Measurements from ENCODE around the gene UGT1A5. TPM values are rescaled to one million over a fixed set of nuclear protein-coding genes. Genes with fewer than 3 reads are reported as not detected.

UGT1A5 gene
- total and polyA plus RNA-seq, 2 of the 8 experiments (the other 6 are each of a cell fraction or from before 2014, with no cell fraction given): not detected

- Histone ChIP-seq H4K91ac (replicated peaks; ENCODE audit: insufficient read length, low read length) (no peak within 1 kb of the TSS), H3K4me2 (ENCODE audit: insufficient read depth in 1 of 2, low read depth in 2 of 2, low read length in 2 of 2) (no peak within 1 kb of the TSS), H3K4me1 (replicated peaks in 1 of 4; ENCODE audit: control insufficient read depth in 3 of 4, insufficient read depth in 4 of 4, low read length in 3 of 4) (no peaks in the 10 kb centered on the region), H3K79me1 (ENCODE audit: low read depth, low read length) (no peaks in the 10 kb centered on the region), H3K27ac (ENCODE audit: low read depth, low read length) (no peak within 1 kb of the TSS), H3K14ac (ENCODE audit: insufficient read length) (no peak within 1 kb of the TSS), H2BK20ac (ENCODE audit: low read length) (no peak within 1 kb of the TSS), H3K4ac (replicated peaks; ENCODE audit: insufficient read length, low read depth, low read length) (no peak within 1 kb of the TSS), H4K5ac (ENCODE audit: insufficient read length, low read depth, low read length) (no peak within 1 kb of the TSS), H4K8ac (ENCODE audit: extremely low read depth, insufficient read depth, low read length) (no peak within 1 kb of the TSS), H2AK5ac (ENCODE audit: low read depth, low read length) (no peak within 1 kb of the TSS), H3K23me2 (ENCODE audit: low read depth, low read length) (no peaks in the 10 kb centered on the region), H3K23ac (ENCODE audit: insufficient read length) (no peak within 1 kb of the TSS), H2AFZ (ENCODE audit: low read length) (no peak within 1 kb of the TSS), H3K36me3 (ENCODE audit: control insufficient read depth in 2 of 4, insufficient read depth in 4 of 4, low read length in 3 of 4) (no peaks in the 10 kb centered on the region), H3K27me3 (replicated peaks in 1 of 4; ENCODE audit: control insufficient read depth in 3 of 4, extremely low read depth in 1 of 4, insufficient read depth in 3 of 4, low read length in 3 of 4) (no peaks in the 10 kb centered on the region), H3K79me2 (ENCODE audit: control insufficient read depth in 1 of 2, insufficient read depth in 2 of 2, low read length in 2 of 2) (no peaks in the 10 kb centered on the region), H3K56ac (replicated peaks; ENCODE audit: insufficient read length, low read depth, low read length) (no peak within 1 kb of the TSS), H3K4me3 (ENCODE audit: extremely low read depth in 1 of 4, insufficient read depth in 2 of 4, low read depth in 3 of 4, low read length in 4 of 4) (no peak within 1 kb of the TSS), H2BK120ac (replicated peaks; ENCODE audit: low read depth, low read length) (no peak within 1 kb of the TSS), H3K9me3 (ENCODE audit: insufficient read depth in 2 of 2, low read depth in 1 of 2, low read length in 1 of 2) (peaks cover 0 to 3% of the 10 kb centered on the region in 2 experiments; a peak in 2 of 4 replicates), H3K9ac (replicated peaks in 1 of 4; ENCODE audit: extremely low read depth in 1 of 4, low read depth in 3 of 4, low read length in 3 of 4) (no peak within 1 kb of the TSS), H2BK5ac (ENCODE audit: low read depth, low read length) (no peak within 1 kb of the TSS), H3K18ac (ENCODE audit: extremely low read depth, low read length) (no peak within 1 kb of the TSS), H4K20me1 (replicated peaks in 1 of 2; ENCODE audit: control insufficient read depth in 1 of 2, insufficient read depth in 2 of 2, low read length in 2 of 2) (no peaks in the 10 kb centered on the region), H2BK12ac (ENCODE audit: low read depth, low read length) (no peak within 1 kb of the TSS), H2BK15ac (ENCODE audit: low read length) (no peak within 1 kb of the TSS)
- TF ChIP-seq EP300 (IDR thresholded peaks at IDR 0.05; ENCODE audit: borderline replicate concordance in 1 of 2, low read depth in 2 of 2, low read length in 2 of 2): no peak
- TF ChIP-seq USF2 (IDR thresholded peaks at IDR 0.05; ENCODE audit: low read length): no peak
- TF ChIP-seq TBP (IDR thresholded peaks at IDR 0.05; ENCODE audit: low read depth, low read length): no peak
- no peak for TF ChIP-seq PHF8 (conservative IDR thresholded peaks at IDR 0.05; ENCODE audit: low read depth, low read length)
- TF ChIP-seq, protein P1, sequence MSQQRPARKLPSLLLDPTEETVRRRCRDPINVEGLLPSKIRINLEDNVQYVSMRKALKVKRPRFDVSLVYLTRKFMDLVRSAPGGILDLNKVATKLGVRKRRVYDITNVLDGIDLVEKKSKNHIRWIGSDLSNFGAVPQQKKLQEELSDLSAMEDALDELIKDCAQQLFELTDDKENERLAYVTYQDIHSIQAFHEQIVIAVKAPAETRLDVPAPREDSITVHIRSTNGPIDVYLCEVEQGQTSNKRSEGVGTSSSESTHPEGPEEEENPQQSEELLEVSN (IDR thresholded peaks at IDR 0.05): no peak
- no peak for TF ChIP-seq CEBPB (IDR thresholded peaks at IDR 0.05; ENCODE audit: low read depth, low read length)
- TF ChIP-seq SUZ12 (IDR thresholded peaks at IDR 0.05; ENCODE audit: low read length): no peak
- no peak for TF ChIP-seq CHD1 (IDR thresholded peaks at IDR 0.05; ENCODE audit: low read depth, low read length)
- no peak for TF ChIP-seq RBBP5 (IDR thresholded peaks at IDR 0.05; ENCODE audit: borderline replicate concordance, low read depth, low read length)
- no peak for TF ChIP-seq NRF1 (IDR thresholded peaks at IDR 0.05; ENCODE audit: low read depth, low read length)
- no peak for TF ChIP-seq GTF2F1 (IDR thresholded peaks at IDR 0.05; ENCODE audit: borderline replicate concordance, low read depth, low read length)
- TF ChIP-seq SP2 (IDR thresholded peaks at IDR 0.05; ENCODE audit: low read length): no peak
- ChIA-PET CTCF (ENCODE audit: partially characterized antibody) (interaction anchor here (0.8 to 1.4 kb wide), 2 partner anchors 9 to 10 kb away, joined by 3 to 4 read pairs; no protein-coding TSS in a partner anchor), POLR2A (ENCODE audit: partially characterized antibody) (no interaction called here)
- FAIRE-seq (no peak), DNase-seq (ENCODE audit: low read depth in 1 of 2, low spot score in 2 of 2) (no peak)
- WGBS, 2 experiments (ENCODE audit: extremely low coverage in 1 of 2, insufficient coverage in 1 of 2, insufficient read length in 1 of 2, insufficient replicate concordance in 2 of 2, low coverage in 1 of 2, low lambda C conversion rate in 2 of 2, missing lambda C conversion rate in 1 of 2): 87% methylated on average over 6 of the region's 6 CpGs; no CpG with 5 or more reads in 1 of the 2 experiments
Measured at GRCh38 chr2:233760043-233760442, 47.3 kb downstream of the UGT1A5 start, which contains the start of gene UGT1A1. UGT1A1 (plus strand) TSS chr2:233760270; CDS start chr2:233760288, 18 bp downstream.

Data from H1 (cell line).